Endothelial cell (in vitro differentiated cells): ENCODE measurements around the gene SIRPD. TPM values are rescaled to one million over a fixed set of nuclear protein-coding genes. Genes with fewer than 3 reads are reported as not detected.

Experiments used
- DNase-seq: peaks from one replicate; pipeline ENCODE4 v3.0.0; 2021; ENCODE audit warnings: low spot score
- H3K27ac Mint-ChIP-seq: one replicate; pipeline ENCODE4 v1.8.0; 2021; ENCODE audit warnings: mixed read lengths, inconsistent platforms; ENCODE audit not compliant: unreplicated experiment
- H3K27me3 Mint-ChIP-seq: one replicate; pipeline ENCODE4 v1.8.0; 2021; ENCODE audit warnings: mild to moderate bottlenecking, moderate library complexity, mixed read lengths, inconsistent platforms; ENCODE audit not compliant: unreplicated experiment
- H3K36me3 Mint-ChIP-seq: one replicate; pipeline ENCODE4 v1.8.0; 2021; ENCODE audit warnings: mild to moderate bottlenecking, low read depth, mixed read lengths, inconsistent platforms; ENCODE audit not compliant: unreplicated experiment
- H3K4me1 Mint-ChIP-seq: one replicate; pipeline ENCODE4 v1.8.0; 2021; ENCODE audit warnings: mild to moderate bottlenecking, mixed read lengths, inconsistent platforms; ENCODE audit not compliant: unreplicated experiment
- H3K4me3 Mint-ChIP-seq: one replicate; pipeline ENCODE4 v1.8.0; 2021; ENCODE audit warnings: mild to moderate bottlenecking, mixed read lengths, inconsistent platforms; ENCODE audit not compliant: unreplicated experiment
- H3K9me3 Mint-ChIP-seq: one replicate; pipeline ENCODE4 v1.8.0; 2021; ENCODE audit warnings: mixed read lengths, inconsistent platforms; ENCODE audit not compliant: unreplicated experiment
- CTCF ChIP-seq: fragments of 200-600 bp; sonication (generic); IDR thresholded peaks from one replicate; pipeline ENCODE4 v1.5.0; 2021; ENCODE audit warnings: antibody characterized with exemption; ENCODE audit not compliant: unreplicated experiment
- total RNA-seq: library from RNA; stranded (reverse); fragmentation: NEBNext Ultra II Directional; extraction: Animal tissue kit (Norgen Biotek cat#: 25700); gene quantifications from one replicate; pipeline ENCODE4 v1.2.1, GENCODE V29; 2021; ENCODE audit not compliant: unreplicated experiment

Gene SIRPD
- total RNA-seq, 1 donor from 2014 or later, result not detected

GRCh38 chr20:1563598-1563997, 6.1 kb upstream of the SIRPD start:
- peaks cover 2% of the 10 kb centered on the region for H3K27me3 Mint-ChIP-seq
- TF ChIP-seq CTCF, result no peak
- H3K36me3 Mint-ChIP-seq, result peaks cover 4% of the 10 kb centered on the region
- no peak overlapping the region for H3K4me3 Mint-ChIP-seq
- DNase-seq, result no peak
- H3K27ac Mint-ChIP-seq, result no peak overlapping the region
- no peaks in the 10 kb centered on the region for H3K9me3 Mint-ChIP-seq
- H3K4me1 Mint-ChIP-seq, result peaks cover 35% of the 10 kb centered on the region

- peaks cover 4% of the 10 kb centered on the region for H3K36me3 Mint-ChIP-seq
- no peak overlapping the region for H3K27ac Mint-ChIP-seq
- H3K27me3 Mint-ChIP-seq, result peaks cover 2% of the 10 kb centered on the region
- no peaks in the 10 kb centered on the region for H3K9me3 Mint-ChIP-seq
- DNase-seq, result no peak
- no peak overlapping the region for H3K4me3 Mint-ChIP-seq
- peaks cover 32% of the 10 kb centered on the region for H3K4me1 Mint-ChIP-seq
- no peak for TF ChIP-seq CTCF
Measured at GRCh38 chr20:1562622-1563021, 5.1 kb upstream of the SIRPD start.

GRCh38 chr20:1561350-1561749, 3.8 kb upstream of the SIRPD start:
- Mint-ChIP-seq H3K4me3 (no peak overlapping the region), H3K27ac (no peak overlapping the region), H3K4me1 (peaks cover 28% of the 10 kb centered on the region), H3K36me3 (peaks cover 4% of the 10 kb centered on the region), H3K27me3 (peaks cover 2% of the 10 kb centered on the region), H3K9me3 (no peaks in the 10 kb centered on the region)
- TF ChIP-seq CTCF, result no peak
- DNase-seq, result no peak

- H3K9me3 Mint-ChIP-seq, result no peaks in the 10 kb centered on the region
Measured at GRCh38 chr20:1555952-1556351, 1.6 kb downstream of the SIRPD start.

More at GRCh38 chr20:1555952-1556351, 1.6 kb downstream of the SIRPD start:
- DNase-seq, result no peak
- no peaks in the 10 kb centered on the region for H3K27me3 Mint-ChIP-seq
- H3K4me1 Mint-ChIP-seq, result peaks cover 15% of the 10 kb centered on the region
- H3K4me3 Mint-ChIP-seq, result no peak overlapping the region
- H3K27ac Mint-ChIP-seq, result no peak overlapping the region
- H3K36me3 Mint-ChIP-seq, result peaks cover 3% of the 10 kb centered on the region
- TF ChIP-seq CTCF, result no peak
